H54 (cell line): ENCODE measurements around the gene NPEPPS.
"Not testable (repeated sequence)": the region's sequence is repeated elsewhere in the genome, so short reads cannot be mapped to it uniquely, and the experiment has no call there.

ENCODE experiments used
- DNase-seq: peaks from one replicate; pipeline ENCODE4 v3.0.0; 2011; ENCODE audit warnings: low spot score, mixed read lengths; ENCODE audit not compliant: insufficient read length
- FAIRE-seq: peaks from 3 replicates; lab custom pipeline; 2011; peaks lifted over from hg19 to GRCh38; lab: Jason Lieb, UNC

The NPEPPS gene, protein sequence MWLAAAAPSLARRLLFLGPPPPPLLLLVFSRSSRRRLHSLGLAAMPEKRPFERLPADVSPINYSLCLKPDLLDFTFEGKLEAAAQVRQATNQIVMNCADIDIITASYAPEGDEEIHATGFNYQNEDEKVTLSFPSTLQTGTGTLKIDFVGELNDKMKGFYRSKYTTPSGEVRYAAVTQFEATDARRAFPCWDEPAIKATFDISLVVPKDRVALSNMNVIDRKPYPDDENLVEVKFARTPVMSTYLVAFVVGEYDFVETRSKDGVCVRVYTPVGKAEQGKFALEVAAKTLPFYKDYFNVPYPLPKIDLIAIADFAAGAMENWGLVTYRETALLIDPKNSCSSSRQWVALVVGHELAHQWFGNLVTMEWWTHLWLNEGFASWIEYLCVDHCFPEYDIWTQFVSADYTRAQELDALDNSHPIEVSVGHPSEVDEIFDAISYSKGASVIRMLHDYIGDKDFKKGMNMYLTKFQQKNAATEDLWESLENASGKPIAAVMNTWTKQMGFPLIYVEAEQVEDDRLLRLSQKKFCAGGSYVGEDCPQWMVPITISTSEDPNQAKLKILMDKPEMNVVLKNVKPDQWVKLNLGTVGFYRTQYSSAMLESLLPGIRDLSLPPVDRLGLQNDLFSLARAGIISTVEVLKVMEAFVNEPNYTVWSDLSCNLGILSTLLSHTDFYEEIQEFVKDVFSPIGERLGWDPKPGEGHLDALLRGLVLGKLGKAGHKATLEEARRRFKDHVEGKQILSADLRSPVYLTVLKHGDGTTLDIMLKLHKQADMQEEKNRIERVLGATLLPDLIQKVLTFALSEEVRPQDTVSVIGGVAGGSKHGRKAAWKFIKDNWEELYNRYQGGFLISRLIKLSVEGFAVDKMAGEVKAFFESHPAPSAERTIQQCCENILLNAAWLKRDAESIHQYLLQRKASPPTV

DNA sequence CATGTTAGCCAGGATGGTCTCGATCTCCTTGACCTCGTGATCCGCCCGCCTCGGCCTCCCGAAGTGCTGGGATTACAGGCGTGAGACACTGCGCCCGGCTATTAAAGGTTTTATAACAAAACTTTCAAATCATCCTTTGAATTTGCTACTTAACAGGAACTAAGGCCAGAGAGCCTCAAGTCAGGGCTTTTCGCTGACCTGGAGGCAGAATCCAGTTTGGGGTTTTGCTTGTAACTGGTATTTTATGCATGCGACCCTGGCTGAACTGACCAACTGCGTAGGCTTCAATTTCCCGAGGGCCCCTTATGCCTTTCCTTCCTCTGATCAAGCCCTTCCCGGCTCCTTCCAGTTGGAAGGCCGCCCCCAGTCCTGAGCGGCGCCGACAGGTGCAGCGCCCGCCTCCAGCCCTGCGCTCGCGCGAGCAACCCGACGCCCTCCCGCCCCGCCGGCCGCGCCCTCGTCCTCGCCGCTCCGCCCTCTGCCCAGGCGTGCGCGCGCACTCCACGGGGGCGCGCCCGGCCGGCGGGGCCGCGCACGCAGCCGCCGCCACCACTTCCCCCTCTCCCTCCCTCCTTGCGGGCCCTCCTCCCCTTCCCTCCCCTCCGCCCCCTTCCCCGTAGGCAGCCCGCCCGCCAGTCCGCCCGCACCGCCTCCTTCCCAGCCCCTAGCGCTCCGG is at the start of gene NPEPPS:
Gene NPEPPS (plus strand): TSS at position 552 of the 676 bp plus-strand sequence. CDS start 193 bp downstream, outside the sequence.
- DNase-seq, result peak; percentile 72
- not testable (repeated sequence) for FAIRE-seq

GRCh38 chr17:47491841-47492212 is 39.1 kb upstream of the NPEPPS start:
- not testable (repeated sequence) for DNase-seq, FAIRE-seq

GRCh38 chr17:47499074-47499473 is 31.8 kb upstream of the NPEPPS start:
- not testable (repeated sequence) for FAIRE-seq, DNase-seq

DNA sequence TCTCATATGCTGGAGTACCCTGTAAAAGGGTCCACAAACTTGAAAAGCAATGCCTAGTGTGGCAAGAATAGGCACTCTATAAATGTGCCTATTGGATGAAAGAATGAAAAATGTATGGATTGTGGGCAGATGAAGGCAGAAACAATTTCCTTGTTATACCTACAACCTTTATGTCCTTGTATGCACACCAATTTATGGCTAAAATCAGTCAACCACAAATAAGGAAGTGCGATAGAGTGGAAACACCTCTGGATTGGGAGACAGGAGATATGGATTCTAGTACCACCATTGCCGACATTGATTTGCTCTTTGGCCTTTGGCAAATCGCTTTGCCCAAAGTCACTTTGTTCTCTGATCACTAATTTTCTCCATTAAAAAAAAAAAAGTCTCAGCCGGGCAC is 31.4 kb upstream of the NPEPPS start:
- not testable (repeated sequence) for FAIRE-seq

GRCh38 chr17:47500620-47501019 is 30.3 kb upstream of the NPEPPS start:
- DNase-seq (peak; percentile 13), FAIRE-seq (peak; percentile 55)

More for the DNA sequence above, 31.4 kb upstream of the NPEPPS start:
- DNase-seq, result not testable (repeated sequence)

DNA sequence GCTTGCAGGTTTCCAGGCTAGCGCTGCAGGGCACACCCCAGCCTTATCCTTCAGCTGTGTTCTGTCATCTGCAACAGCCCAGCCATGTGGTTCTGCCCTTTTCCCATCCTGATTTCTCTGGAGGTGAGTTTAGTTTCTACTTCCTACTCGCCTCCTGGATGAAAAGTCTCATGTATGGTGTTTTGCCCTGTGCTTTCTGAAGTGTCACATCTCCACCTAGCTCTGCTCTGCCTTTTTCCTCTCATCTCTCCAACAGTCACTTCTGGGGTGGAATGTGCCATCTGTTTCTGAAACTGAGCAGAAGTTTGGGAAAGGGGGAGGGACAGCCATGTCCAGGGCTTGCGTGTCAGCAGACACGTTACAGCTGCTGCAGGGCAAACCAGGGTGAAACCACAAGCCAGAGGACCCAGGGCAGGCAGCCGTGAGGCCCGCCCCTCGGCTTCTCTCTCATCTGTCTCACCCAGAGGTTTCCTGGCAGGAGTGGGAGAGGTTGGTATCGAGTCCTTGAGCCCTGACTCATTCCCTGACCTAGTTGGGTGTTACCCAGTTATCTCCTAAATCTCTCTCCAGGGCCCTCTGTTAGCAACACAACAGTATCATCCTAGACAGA is 28.7 kb upstream of the NPEPPS start:
- peak; percentile 7 for DNase-seq
- peak; percentile 96 for FAIRE-seq

GRCh38 chr17:47502776-47503455 is 28.0 kb upstream of the NPEPPS start:
- DNase-seq, result not testable (repeated sequence)

GRCh38 chr17:47511701-47512146 is 19.2 kb upstream of the NPEPPS start:
- not testable (repeated sequence) for DNase-seq, FAIRE-seq

More at GRCh38 chr17:47502776-47503455, 28.0 kb upstream of the NPEPPS start:
- peak; percentile 55 for FAIRE-seq

DNA sequence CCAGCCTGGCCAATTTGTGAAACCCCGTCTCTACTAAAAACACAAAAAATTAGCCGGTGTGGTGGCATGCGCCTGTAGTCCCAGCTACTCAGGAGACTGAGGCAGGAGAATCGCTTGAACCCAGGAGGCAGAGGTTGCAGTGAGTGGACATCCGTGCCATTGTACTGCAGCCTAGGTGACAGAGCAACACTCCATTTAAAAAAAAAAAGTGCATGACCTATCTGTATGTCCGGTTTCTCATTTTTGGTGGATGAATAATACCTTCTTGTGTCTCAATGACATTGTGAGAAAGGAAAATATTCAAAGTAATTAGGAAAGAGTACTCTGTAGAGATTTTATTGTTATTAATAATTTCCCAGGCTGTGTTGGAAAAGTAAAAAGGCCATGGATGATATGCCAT is 17.6 kb upstream of the NPEPPS start:
- FAIRE-seq, DNase-seq: not testable (repeated sequence)

DNA sequence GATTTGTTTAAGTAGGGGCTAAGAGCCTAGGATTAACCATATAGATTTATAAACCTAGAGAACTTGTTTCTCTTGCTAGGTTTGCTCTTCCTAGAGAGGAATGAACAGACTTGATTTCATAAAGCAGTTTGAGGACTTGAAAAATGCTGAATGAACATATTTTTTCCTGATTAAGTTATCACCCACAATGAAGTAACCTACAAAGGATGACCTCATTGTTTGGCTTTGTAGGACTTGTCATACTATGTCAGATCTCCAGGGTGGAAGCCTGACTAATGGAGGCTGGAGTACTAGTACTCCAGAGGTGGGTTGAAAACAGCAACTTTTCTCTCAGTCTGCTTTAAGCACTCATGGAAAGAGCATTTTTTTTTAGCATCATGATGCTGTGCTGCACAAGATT is 12.0 kb upstream of the NPEPPS start:
- DNase-seq, result not testable (repeated sequence)
- FAIRE-seq, result peak; percentile 90

DNA sequence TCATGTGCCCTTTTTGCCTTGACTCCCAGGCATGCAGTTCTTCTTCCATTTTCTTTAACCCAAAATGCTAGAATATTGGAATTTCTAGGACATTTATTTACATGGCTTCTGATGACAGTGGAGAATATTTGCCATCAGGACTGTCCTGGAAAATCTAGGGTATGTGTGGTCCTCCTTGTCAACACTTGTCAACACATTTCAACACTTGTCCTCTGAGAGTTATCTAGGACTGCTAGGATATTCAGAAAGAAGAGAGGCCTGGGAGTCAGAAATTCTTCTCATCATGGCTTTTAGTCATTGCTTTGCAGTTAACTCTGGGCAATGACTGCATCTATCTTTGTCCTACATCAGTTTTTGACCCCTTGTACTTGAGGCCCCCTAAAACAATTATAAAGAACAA is 11.5 kb upstream of the NPEPPS start:
- DNase-seq, FAIRE-seq: not testable (repeated sequence)

GRCh38 chr17:47520279-47520678 is 10.6 kb upstream of the NPEPPS start:
- FAIRE-seq, DNase-seq: not testable (repeated sequence)

DNA sequence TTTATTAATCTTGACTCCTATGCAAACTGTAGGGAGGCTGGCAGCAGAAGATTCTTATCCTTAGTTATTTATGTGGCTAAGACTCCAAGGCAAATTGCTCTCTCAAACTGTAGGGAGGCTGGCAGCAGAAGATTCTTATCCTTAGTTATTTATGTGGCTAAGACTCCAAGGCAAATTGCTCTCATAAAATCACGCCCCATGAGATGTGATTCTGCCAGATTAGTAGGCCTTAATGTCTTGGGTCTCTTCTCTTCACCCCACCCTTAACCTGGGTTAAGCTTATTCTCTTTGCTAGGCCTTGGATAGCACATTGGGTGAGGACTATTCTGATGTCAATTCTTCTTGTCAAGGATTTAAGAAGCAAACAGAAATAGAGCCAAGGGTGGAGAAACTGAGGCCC is 9.5 kb upstream of the NPEPPS start:
- not testable (repeated sequence) for FAIRE-seq, DNase-seq

DNA sequence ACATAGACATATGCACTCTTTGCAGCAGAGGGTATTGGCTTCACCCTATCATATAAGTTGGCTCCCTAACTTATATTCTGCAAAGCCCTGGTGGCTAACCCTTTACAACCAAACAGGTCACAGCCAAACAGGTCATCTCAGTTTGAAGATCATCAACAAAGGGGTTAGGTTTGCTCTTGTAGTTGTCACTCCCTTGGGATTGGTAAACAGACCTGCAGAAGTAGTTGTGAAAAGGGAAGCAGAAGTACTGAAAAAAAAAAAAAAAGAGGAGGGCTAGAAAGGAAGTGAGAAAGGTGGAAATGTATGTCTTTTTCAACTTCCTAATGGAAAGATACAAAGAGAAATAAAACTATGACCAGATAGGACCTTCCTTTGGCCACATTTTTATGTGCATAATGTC is 8.6 kb upstream of the NPEPPS start:
- DNase-seq, FAIRE-seq: not testable (repeated sequence)

DNA sequence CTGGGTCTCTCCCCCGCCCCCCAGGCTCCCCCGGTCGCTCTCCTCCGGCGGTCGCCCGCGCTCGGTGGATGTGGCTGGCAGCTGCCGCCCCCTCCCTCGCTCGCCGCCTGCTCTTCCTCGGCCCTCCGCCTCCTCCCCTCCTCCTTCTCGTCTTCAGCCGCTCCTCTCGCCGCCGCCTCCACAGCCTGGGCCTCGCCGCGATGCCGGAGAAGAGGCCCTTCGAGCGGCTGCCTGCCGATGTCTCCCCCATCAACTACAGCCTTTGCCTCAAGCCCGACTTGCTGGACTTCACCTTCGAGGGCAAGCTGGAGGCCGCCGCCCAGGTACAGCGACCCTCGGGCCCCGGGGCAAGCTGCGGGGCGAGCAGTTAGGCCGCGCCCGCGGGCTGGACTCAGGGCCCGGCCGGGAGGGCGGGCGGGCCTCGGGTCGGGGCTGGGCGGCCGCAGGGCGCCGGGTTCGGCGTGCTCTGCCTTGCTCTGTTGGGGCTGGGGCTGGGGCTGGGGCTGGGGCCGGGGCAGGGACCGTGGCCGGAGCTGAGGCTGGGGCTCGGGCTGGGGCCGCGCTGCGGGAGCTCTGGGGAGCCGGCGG is 419 bp downstream of the NPEPPS start:
- not testable (repeated sequence) for DNase-seq, FAIRE-seq

DNA sequence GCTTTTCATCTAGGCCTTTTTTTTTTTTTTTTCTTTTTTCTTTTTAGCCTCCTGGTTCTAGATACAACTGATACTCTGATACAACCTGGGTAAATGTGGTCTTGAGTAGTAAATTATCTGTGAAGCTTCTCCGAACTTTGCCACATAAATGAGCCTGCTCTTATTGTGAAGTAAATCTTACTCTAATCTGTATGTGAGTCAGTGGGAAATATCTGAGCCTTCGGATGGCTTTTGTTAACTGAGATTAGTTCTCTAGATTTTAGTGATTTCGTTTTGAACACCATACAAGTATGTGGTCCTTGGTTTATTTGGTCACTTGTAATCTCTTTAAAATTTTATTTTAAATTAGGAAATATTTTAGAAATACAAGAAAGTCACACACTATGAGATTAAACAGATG is 8.2 kb downstream of the NPEPPS start:
- FAIRE-seq, DNase-seq: not testable (repeated sequence)

DNA sequence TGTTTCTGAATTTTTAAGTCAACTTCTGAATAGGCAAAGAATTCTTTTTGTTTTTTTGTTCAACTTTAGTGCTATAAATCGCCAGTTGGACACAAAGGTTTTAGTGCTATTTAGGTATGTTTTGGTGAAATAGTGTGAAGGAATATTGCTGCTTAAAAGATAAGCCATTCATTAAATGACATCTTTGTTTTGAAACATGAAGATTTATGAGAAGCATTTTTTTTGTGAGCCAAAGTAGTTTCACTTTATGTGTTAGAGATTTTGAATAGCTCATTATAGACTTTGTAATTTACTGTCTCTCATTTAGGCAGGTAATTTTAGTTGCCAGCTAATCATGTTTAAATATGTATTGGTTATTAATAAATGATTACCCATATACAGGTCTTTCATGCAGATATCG is 10.8 kb downstream of the NPEPPS start:
- DNase-seq, result not testable (repeated sequence)
- peak; percentile 33 for FAIRE-seq

DNA sequence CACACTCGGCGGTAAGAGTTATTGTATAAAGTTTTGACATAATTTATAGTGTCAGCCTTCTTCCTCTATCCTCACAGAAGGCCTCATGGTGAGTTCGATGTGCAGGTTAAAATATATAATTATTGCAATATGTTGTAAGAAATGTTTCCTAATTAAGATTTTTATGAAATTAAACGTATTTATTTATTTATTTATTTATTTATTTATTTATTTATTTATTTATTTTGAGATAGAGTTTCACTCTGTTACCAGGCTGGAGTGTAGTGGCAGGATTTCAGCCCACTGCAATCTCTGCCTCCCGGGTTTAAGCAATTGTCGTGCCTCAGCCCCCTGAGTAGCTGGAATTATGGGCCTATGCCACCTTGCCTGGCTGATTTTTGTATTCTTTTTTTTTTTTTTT is 13.4 kb downstream of the NPEPPS start:
- not testable (repeated sequence) for DNase-seq, FAIRE-seq
